Stimulated activated CD4-positive, alpha-beta T cell treated with anti-CD3 and anti-CD28 coated beads, Interleukin-4, amount 100 ng/mL, for 4 hours (primary cell): ENCODE results near the gene SLC37A2.

ENCODE experiments used
- DNase-seq, 2 experiments: peaks; one replicate each; pipeline ENCODE4 v3.0.0-alpha.2; 2020

Gene SLC37A2

GRCh38 chr11:125112208-125112604 is 49.1 kb downstream of the SLC37A2 start:
- DNase-seq: no peak

- DNase-seq: no peak
Measured at GRCh38 chr11:125114518-125114917, 51.4 kb downstream of the SLC37A2 start.

GRCh38 chr11:125117429-125117828 is 54.3 kb downstream of the SLC37A2 start:
- DNase-seq: no peak

- no peak for DNase-seq
Measured at GRCh38 chr11:125123194-125123946, 60.3 kb downstream of the SLC37A2 start.

- DNase-seq: peak in 1 of 2 experiments; percentile 23
Measured at GRCh38 chr11:125123947-125124617, 61.0 kb downstream of the SLC37A2 start.

- no peak for DNase-seq
Measured at GRCh38 chr11:125124618-125124992, 61.5 kb downstream of the SLC37A2 start.

- DNase-seq: no peak
Measured at GRCh38 chr11:125128450-125128849, 65.3 kb downstream of the SLC37A2 start.

GRCh38 chr11:125129316-125129993 is 66.3 kb downstream of the SLC37A2 start:
- no peak for DNase-seq

GRCh38 chr11:125132071-125132470 is 69.0 kb downstream of the SLC37A2 start:
- no peak for DNase-seq

- DNase-seq: no peak
Measured at GRCh38 chr11:125132596-125132995, 69.5 kb downstream of the SLC37A2 start.

GRCh38 chr11:125136001-125136400 is 72.9 kb downstream of the SLC37A2 start:
- DNase-seq: no peak

- DNase-seq: no peak
Measured at GRCh38 chr11:125138966-125139365, 75.9 kb downstream of the SLC37A2 start.

- no peak for DNase-seq
Measured at GRCh38 chr11:125139778-125140177, 76.7 kb downstream of the SLC37A2 start.
